HG02970 (cell line): ENCODE results near the gene ZNF296.
A peak's percentile ranks its signal among the peaks of the same experiment; 100 is the strongest.

Experiments used
- ATAC-seq: cut with Tn5 transposase; IDR thresholded peaks from one replicate; pipeline ENCODE4 v1.9.1; 2021; ENCODE audit warnings: mild to moderate bottlenecking, moderate library complexity, moderate number of reproducible peaks; ENCODE audit not compliant: unreplicated experiment, low FRiP score

ZNF296 gene

GRCh38 chr19:45063851-45064801 is 12.2 kb downstream of the ZNF296 start:
- no peak for ATAC-seq

DNA sequence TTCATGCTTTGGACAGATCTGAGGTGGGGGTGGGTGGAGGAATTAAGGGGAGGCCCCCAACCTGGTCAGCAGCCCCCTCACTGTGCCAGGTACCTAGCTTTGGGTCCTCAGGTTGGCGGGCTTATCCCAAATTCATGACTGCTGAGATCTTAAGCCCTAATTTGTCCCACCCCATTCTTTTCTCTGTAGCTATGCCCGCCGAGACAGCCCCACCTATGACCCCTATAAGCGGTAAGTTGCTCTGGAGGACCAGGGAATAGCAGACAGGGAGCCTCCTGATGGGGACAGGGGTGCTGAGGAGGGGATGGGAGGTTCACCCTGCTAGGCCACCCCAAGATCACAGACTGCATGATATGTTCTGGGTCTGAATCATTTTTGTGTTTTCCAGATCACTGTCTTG is 14.3 kb downstream of the ZNF296 start:
- no peak for ATAC-seq

DNA sequence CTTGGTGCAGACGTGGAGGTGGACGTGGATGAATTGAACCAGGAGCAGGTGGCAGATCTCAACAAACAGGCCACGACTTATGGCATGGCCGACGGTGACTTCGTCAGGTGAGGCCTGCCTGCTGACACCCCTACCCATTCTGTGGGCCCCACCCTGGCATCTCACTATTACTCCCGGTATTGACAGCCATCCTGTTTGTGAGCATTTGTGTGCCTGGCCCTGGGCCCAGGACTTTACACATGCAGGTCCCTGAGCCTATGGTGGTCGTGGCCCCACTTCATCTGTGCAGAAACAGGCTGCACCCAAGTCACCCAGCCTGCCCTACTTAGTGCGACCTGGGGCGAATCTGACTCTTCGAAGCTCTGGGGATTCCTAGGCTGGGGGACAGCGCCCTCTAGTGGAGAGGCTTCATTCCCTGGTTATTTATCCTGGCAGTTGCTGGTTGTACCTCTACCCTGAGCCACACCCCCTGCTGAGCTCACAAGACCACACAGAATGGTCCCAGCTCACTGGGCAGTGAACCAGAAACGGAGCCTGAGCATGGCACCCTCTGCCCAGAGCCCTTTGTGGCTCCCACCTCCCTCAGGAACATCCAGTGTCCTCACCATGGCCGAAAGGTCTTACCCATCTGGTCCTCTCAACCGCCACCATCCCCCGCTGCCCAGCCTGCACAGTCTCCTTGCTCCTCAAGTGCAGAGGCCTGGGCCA is 16.9 kb downstream of the ZNF296 start:
- no peak for ATAC-seq

DNA sequence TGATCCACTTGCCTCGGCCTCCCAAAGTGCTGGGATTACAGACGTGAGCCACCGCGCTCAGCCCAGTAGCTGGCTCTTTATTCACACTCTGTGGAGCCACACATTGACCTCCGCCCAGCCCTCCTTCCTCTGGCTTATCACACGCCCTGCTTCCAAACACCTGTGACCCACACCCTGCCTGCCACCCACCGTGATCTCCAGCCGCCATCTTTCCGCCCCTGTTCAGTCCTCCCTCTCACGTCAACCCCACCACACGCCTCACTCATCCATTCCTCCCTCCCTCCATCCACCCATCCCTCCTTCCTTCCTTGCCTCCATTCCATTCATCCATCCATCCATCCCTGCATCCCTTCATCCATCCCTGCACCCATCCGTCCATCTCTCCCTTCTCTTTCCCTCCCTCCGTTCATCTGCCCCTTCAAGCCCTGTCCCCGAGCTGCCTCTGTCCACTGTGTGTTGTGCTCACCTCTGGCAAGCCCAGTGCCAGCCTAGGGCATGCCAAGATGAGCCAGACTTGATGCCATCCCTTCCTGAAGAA is 17.6 kb downstream of the ZNF296 start:
- ATAC-seq = no peak

DNA sequence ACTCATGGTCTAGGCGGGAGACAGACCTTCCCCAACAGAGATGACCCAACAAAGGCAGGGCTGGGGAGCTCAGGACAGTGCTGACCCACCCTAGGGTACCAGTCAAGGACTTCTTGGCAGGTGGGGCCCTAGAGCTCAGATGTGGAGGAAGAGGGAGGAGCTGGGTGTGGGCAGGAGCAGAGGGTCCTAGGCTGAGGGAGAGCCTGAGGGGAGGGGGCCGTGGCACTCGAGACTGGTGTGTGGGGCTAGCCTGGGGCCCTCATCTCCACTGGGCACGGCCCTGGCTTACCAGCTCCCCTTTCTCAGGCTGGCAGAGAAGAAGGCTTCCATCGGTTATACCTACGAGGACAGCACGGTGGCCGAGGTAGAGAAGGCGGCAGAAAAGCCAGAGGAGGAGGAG is 18.8 kb downstream of the ZNF296 start:
- no peak for ATAC-seq

DNA sequence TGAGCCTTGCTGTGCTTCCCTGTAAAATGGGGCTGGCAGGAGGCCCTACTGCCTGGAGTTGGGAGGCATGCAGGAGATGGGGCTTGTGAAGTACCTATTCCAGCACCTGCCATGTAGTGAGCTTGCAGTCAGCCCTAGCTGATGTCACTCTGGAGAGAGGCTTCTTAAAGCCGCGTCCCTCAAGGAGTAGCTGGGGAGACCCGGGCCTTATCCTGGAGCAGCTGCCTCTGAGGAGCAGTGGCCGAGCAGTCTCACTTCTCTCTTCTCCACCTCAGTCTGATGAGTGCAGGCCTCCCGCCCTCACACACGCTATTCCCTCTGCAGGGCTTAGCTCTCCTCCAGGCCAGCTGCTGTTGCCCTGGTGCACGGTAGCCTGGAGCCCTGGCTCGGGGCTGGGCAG is 19.4 kb downstream of the ZNF296 start:
- no peak for ATAC-seq

GRCh38 chr19:45051929-45052579 is 24.2 kb downstream of the ZNF296 start:
- no peak for ATAC-seq

DNA sequence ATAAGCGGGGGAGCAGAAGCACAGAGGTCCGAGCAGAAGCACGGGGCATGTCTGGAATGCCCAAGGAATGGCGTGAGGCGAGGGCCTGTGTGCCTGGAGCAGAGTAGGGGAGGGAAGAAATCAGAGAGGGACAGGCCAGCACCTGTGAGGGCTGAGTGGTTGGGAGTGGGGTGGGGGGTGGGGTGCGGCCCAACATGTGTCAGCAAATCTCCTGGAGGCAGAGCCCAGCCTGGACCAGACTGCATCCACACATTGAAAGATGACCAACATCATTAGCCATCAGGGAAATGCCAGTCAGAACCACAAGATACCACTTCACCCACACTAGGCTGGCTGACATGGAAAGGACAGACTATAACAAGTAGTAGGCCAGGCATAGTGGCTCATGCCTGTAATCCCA is 26.2 kb downstream of the ZNF296 start:
- ATAC-seq = no peak

GRCh38 chr19:45049073-45049736 is 27.1 kb downstream of the ZNF296 start:
- ATAC-seq = no peak

- ATAC-seq = no peak
Observed at GRCh38 chr19:45047188-45047797, 29.0 kb downstream of the ZNF296 start.

DNA sequence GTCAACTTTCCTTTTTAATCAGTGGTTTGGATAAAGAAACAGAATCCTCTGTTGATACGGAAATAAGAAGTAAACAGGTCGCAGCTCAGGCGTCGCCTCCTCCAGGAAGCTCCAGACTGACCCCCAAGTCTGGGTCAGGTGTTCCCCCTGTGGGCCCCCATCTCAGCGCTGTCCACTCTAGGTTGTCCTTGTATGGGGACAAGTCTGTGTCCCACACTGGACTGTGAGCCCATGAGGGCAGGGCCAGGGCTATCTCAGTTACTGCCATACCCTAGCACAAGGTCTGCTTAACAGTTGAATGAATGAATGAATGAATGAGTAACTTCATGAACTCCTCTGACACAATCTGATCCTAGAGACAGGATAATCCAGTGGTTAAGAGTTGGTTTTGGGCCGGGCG is 29.9 kb downstream of the ZNF296 start:
- no peak for ATAC-seq

DNA sequence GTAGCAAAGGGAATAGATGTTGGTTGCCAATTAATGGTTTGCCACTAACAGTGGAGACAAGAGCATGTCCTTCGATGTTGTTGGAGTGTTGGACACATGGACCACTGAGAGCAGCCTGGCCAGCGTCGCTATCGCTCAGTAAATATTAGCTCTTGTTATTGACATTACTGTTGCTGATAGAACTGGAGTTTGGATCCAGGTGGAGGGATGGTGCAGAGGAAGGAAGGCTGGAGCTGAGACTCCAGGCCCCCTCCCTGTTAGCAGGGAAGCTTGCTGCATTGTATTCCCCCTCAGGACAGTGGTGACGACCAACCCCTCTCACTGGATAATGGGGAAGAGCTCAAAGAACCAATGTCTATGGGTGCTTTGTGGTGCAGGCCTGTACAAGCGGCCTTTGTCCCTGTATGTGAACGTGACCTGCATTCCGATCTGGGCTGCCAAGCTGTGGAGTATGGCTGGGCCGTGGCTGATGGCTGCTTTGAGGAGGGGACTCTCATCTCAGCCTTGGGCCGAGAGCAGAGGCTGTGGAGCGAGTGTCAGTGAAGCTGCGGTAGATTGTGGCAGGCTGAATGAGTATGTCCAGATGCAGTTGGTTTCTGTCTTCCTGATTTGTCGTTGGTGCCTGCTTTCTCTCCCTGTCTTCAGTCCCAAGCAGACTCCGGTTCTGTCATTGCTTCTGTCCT is 30.5 kb downstream of the ZNF296 start:
- no peak for ATAC-seq

DNA sequence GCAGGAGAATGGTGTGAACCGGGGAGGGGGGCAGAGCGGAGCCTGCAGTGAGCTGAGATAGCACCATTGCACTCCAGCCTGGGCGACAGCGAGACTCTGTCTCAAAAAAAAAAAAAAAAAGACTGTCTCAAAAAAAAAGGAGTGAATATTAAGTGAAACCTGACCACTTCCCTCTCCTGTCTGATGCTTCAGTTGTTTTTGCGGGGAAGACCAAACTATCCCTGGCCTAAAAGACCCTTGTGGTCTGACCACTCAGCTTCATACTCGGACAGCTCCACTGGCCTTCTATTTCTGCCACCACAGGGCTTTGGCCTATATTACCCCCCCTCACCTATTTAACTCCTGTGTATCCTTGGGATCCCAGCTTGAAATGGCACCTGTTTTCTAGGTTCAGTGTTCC is 35.2 kb downstream of the ZNF296 start:
- no peak for ATAC-seq

DNA sequence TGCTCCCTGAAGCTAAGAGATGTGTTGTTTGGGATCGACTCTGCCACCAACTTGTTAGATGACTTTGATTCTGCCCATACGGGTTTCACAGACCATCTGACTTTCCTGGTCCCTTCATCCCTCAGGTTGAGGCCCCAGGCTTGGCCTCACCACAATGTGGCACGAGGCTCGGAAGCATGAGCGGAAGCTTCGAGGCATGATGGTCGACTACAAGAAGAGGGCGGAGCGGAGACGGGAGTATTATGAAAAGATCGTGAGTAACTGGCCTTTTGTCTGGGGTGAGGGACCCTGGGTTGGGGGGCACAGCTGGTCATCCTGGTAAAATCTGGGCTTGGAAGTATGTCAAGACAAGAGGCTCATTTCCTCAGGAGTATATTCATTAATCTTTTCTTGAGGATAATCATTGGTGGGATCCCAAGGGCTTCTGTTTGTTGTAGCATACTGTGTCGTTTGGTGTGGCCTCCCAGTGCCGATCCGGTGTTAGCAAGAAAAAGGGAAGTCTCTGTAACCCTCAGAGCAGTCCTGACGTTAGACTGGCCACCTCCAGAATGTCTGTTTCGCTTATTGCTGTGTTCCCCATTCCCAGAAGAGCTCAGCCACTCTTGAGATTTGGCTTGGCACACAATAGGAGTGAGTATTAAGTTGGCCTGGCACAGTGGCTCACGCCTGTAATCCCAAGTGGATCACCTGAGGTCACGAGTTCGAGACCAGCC is 36.1 kb downstream of the ZNF296 start:
- no peak for ATAC-seq

DNA sequence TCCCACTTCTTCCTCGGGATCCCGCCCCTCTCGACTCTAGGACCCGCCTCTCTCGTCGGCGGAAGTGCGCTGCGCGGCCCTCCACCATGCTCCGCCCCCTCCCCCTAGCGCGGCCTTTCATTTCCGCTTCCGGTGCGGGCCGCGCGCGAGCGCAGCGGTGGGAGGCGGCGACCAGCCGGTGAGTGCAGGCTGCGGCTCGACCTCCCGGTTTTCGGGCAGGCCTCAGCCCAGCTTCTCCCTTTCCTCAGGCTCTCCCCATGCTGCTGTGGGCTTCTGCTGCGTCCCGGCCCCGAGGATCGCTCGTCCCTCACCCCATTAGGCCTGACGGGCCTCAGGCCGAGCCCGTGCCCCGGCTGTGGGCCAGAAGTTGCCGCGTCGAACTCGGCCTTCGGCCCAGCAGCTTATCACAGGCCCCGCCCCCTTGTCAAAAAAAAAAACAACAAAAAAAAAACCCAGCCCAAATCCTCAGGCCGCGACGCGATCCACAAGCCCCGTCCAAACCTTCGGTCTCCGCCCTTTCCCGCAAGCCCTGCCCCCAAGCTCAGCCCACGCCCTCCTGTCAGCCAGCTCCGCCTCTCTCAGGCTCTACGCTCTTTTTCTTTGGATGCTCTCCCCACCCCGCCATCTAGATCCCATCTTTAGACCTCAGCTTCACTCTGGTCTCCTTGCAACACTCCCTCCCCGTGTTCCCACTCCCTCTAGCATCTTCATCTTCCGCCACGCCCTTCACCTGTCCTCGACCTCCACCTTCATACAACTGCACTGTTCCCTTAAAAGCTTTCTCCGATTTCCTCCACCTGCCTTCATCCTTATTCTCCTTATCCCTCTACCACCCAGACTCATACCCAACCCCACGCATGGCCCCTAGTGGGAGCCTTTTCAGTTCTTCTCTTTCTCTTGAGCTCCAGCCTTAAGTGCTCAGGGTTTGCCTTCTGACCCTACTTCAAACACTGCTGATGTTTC is 37.1 kb downstream of the ZNF296 start, which contains the start of gene CLASRP:
TSS of gene CLASRP (plus strand) at position 115 of the 963 bp plus-strand sequence. CDS start 1,168 bp downstream, outside the sequence.
- peak; percentile 92 for ATAC-seq

GRCh38 chr19:45037393-45038169 is 38.7 kb downstream of the ZNF296 start:
- ATAC-seq = no peak

GRCh38 chr19:45035755-45036154 is 40.5 kb downstream of the ZNF296 start:
- ATAC-seq = no peak
